HepG2 (cell line): ENCODE results near the gene SDC4. TPM values are rescaled to one million over a fixed set of nuclear protein-coding genes. Genes with fewer than 3 reads are reported as not detected.

Source experiments
- ATAC-seq: fragments of 200-7000 bp; cut with Tn5 transposase; 3 replicates; pipeline ENCODE4 v1.9.1; 2020; ENCODE audit warnings: mild to moderate bottlenecking, moderate library complexity
- BruUV-seq: library from RNA; stranded (reverse); fragments of 400-500 nt; replicated peaks from 2 replicates; lab custom pipeline; 2021; lab: Mats Ljungman, UMichigan
- CTCF ChIA-PET: fragments of 300-600 bp; formaldehyde crosslinking; extraction: SDS; loops from one replicate; lab custom pipeline; 2021; ENCODE audit warnings: low total read pairs, inconsistent platforms, low intra/inter-chr PET ratio; lab: Yijun Ruan, JAX
- POLR2A ChIA-PET: fragments of 350-600 bp; sonication (Branson Sonifier 250); formaldehyde crosslinking; loops from one replicate; lab custom pipeline; 2020; ENCODE audit warnings: antibody characterized with exemption, inconsistent platforms; lab: Yijun Ruan, JAX
- DNase-seq: peaks from one replicate; pipeline ENCODE4 v3.0.0-alpha.2; 2015; ENCODE audit warnings: low spot score
- FAIRE-seq: peaks from 3 replicates; lab custom pipeline; 2011; peaks lifted over from hg19 to GRCh38; lab: Jason Lieb, UNC
- H2AFZ ChIP-seq: one replicate; pipeline ENCODE4 v1.6.1; 2011; ENCODE audit warnings: low read length, inconsistent platforms
- H3K27ac ChIP-seq: fragments of 300-600 bp; 3 replicates; pipeline ENCODE4 v1.8.0; 2011; ENCODE audit warnings: mixed run types, mild to moderate bottlenecking, mixed read lengths, low read length, inconsistent platforms; ENCODE audit not compliant: insufficient read depth; ENCODE audit errors: extremely low read length
- H3K27me3 ChIP-seq, 2 experiments: fragments of 200-600 bp in 1 of 2; 2 replicates in 1 of 2; 3 replicates in 1 of 2; pipeline versions ENCODE4 v1.6.0 to v1.8.0; 2011; ENCODE audit warnings: low read length in 2 of 2, mild to moderate bottlenecking in 2 of 2, moderate library complexity in 2 of 2, inconsistent platforms in 1 of 2; ENCODE audit not compliant: insufficient read depth in 2 of 2, control insufficient read depth in 1 of 2
- H3K36me3 ChIP-seq, 2 experiments: fragments of 200-600 bp in 1 of 2; replicated peaks in 1 of 2; 2 replicates in 1 of 2; 3 replicates in 1 of 2; pipeline versions ENCODE4 v1.5.1 to v1.8.0; 2011; ENCODE audit warnings: low read length in 2 of 2, inconsistent platforms in 1 of 2; ENCODE audit not compliant: insufficient read depth in 2 of 2, control insufficient read depth in 1 of 2
- H3K4me1 ChIP-seq: 2 replicates; pipeline ENCODE4 v1.5.1; 2012; ENCODE audit warnings: low read length, inconsistent platforms; ENCODE audit not compliant: insufficient read depth
- H3K4me2 ChIP-seq: 2 replicates; pipeline ENCODE4 v1.6.0; 2011; ENCODE audit warnings: low read depth, low read length, inconsistent platforms
- H3K4me3 ChIP-seq, 3 experiments: fragments of 200-600 bp in 1 of 3; sonication (generic), shearing (Covaris generic) in 1 of 3; replicated peaks in 1 of 3; 2 replicates each; pipeline ENCODE4 v1.5.1; 2011 to 2016; ENCODE audit warnings: low read length in 3 of 3, inconsistent platforms in 2 of 3, low read depth in 2 of 3, mild to moderate bottlenecking in 2 of 3, control low read depth in 1 of 3, mixed read lengths in 1 of 3; ENCODE audit not compliant: insufficient read depth in 1 of 3
- H3K79me2 ChIP-seq: one replicate; pipeline ENCODE4 v1.6.1; 2011; ENCODE audit warnings: low read length, inconsistent platforms; ENCODE audit not compliant: insufficient read depth
- H3K9ac ChIP-seq: 2 replicates; pipeline ENCODE4 v1.6.0; 2011; ENCODE audit warnings: mild to moderate bottlenecking, low read depth, low read length, inconsistent platforms; ENCODE audit not compliant: insufficient read depth
- H3K9me3 ChIP-seq: 2 replicates; pipeline ENCODE4 v1.5.1; 2012; ENCODE audit warnings: mild to moderate bottlenecking, low read length
- H4K20me1 ChIP-seq: 2 replicates; pipeline ENCODE4 v1.6.0; 2011; ENCODE audit warnings: inconsistent platforms, mild to moderate bottlenecking, low read length, moderate library complexity; ENCODE audit not compliant: insufficient read depth
- HNRNPL ChIP-seq: fragments of 200-400 bp; formaldehyde crosslinking; IDR thresholded peaks from 2 replicates; pipeline ENCODE4 v1.6.1; 2017; ENCODE audit warnings: mild to moderate bottlenecking, low read depth, low read length
- KDM1A ChIP-seq: IDR thresholded peaks from 2 replicates; pipeline ENCODE4 v1.6.1; 2016; ENCODE audit warnings: missing compliant biosample characterization
- MATR3 ChIP-seq: sonication (generic); formaldehyde crosslinking; IDR thresholded peaks from 2 replicates; pipeline ENCODE4 v1.4.0; 2020; ENCODE audit warnings: missing genetic modification reagents
- PHF5A ChIP-seq: IDR thresholded peaks from one replicate; pipeline ENCODE4 v1.6.1; 2018; ENCODE audit warnings: low read depth, missing genetic modification reagents; ENCODE audit not compliant: unreplicated experiment
- SETDB1 ChIP-seq: sonication (generic); formaldehyde crosslinking; IDR thresholded peaks from 2 replicates; pipeline ENCODE4 v1.5.1; 2020; ENCODE audit warnings: missing genetic modification reagents, mild to moderate bottlenecking, borderline replicate concordance
- SRSF1 ChIP-seq: fragments of 200-400 bp; formaldehyde crosslinking; optimal IDR thresholded peaks from 2 replicates; pipeline ENCODE3; 2017; ENCODE audit warnings: mild to moderate bottlenecking, low read depth, low read length, moderate library complexity
- ZMYM3 ChIP-seq: sonication (generic); formaldehyde crosslinking; IDR thresholded peaks from 2 replicates; pipeline ENCODE4 v1.5.1; 2020; ENCODE audit warnings: mild to moderate bottlenecking, missing genetic modification reagents
- ZNF30 ChIP-seq: sonication (generic); formaldehyde crosslinking; IDR thresholded peaks from 2 replicates; pipeline ENCODE4 v1.5.0; 2020; ENCODE audit warnings: mild to moderate bottlenecking, missing genetic modification reagents
- ZNF891 ChIP-seq: sonication (generic); formaldehyde crosslinking; IDR thresholded peaks from 2 replicates; pipeline ENCODE4 v1.5.0; 2020; ENCODE audit warnings: mild to moderate bottlenecking, missing genetic modification reagents
- ZZZ3 ChIP-seq: sonication (generic); formaldehyde crosslinking; IDR thresholded peaks from 2 replicates; pipeline ENCODE4 v1.4.0; 2020; ENCODE audit warnings: missing genetic modification reagents, mild to moderate bottlenecking, borderline replicate concordance
- WGBS: methylation state at CpG from one replicate; pipeline ENCODE4 v1.1.6; 2017; ENCODE audit warnings: low lambda C conversion rate; 5-methylcytosine and 5-hydroxymethylcytosine counted together
- in situ Hi-C: cut with HindIII; loops from 2 replicates; pipeline ENCODE4 v1.10.0; 2017; ENCODE audit warnings: low pct_unique_long_range_greater_than_20kb; ENCODE audit not compliant: extremely low pct_ligation_motif_present
- intact Hi-C: fragments of 100-400 bp; cut with micrococcal nuclease; formaldehyde crosslinking; loops from one replicate; pipeline ENCODE4 v1.10.0; 2022; ENCODE audit not compliant: unreplicated experiment
- polyA plus RNA-seq, 8 experiments: library from polyadenylated mRNA; depleted of rRNA in 3 of 8; stranded (reverse) in 7 of 8; unstranded in 1 of 8; fragments of >200 nt; fragmentation: Illumina TruSeq in 4 of 8; extraction: Trizol in 4 of 8; gene quantifications; 2 replicates each; pipeline versions ENCODE4 v1.2.1 to v1.2.3, GENCODE V29; 2011 to 2016; ENCODE audit warnings: low read depth in 4 of 8, missing spikeins in 1 of 8, mixed read lengths in 1 of 8; ENCODE audit not compliant: insufficient read depth in 1 of 8
- total RNA-seq, 5 experiments: library from RNA; depleted of rRNA; stranded (reverse); fragments of >200 nt; fragmentation: Illumina TruSeq; extraction: Trizol; gene quantifications; 2 replicates each; pipeline ENCODE4 v1.2.3, GENCODE V29; 2016; ENCODE audit warnings: low read depth in 1 of 5
- TF ChIP-seq, protein P1 (sequence below): sonication (generic); formaldehyde crosslinking; IDR thresholded peaks from 2 replicates; pipeline ENCODE4 v1.4.0; 2020; ENCODE audit warnings: low read depth, missing genetic modification reagents
- TF ChIP-seq, protein P2 (sequence below): sonication (generic); formaldehyde crosslinking; IDR thresholded peaks from 2 replicates; pipeline ENCODE4 v1.4.0; 2020; ENCODE audit warnings: low read depth, mild to moderate bottlenecking, missing genetic modification reagents

The SDC4 gene
- total and polyA plus RNA-seq, 2 of the 13 experiments (the other 11 are each of a cell fraction or from before 2014, with no cell fraction given): 49.0 to 65.1 TPM

DNA sequence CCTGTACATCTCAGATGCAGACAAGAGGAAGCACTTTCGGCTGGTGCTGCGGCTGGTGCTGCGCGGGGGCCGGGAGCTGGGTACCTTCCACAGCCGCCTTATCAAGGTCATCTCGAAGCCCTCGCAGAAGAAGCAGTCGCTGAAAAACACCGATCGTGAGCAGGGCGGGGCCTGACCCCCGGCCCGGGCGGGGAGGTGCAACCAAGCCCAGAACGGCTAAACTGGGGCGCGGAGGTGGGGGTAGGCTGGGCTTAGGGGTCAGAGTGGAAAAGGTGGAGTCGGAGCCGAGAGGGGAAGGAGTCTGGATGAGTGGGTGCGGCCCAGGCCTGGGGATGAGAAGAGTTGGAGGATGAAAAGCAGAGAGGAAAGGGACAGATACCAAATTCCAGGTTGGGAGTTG, 36.0 kb downstream of the SDC4 start:
- intact Hi-C loops (no loop called here), in situ Hi-C loops (no loop called here)
- Histone ChIP-seq H3K79me2 (no peaks in the 10 kb centered on the region), H3K9ac (no peak overlapping the region), H3K4me3 (no peak overlapping the region), H3K27ac (no peak overlapping the region), H3K36me3 (no peaks in the 10 kb centered on the region), H3K9me3 (no peaks in the 10 kb centered on the region), H4K20me1 (no peaks in the 10 kb centered on the region), H3K27me3 (peaks cover 5 to 62% of the 10 kb centered on the region in 2 experiments; a peak in 4 of 5 replicates), H3K4me1 (peaks cover 7% of the 10 kb centered on the region), H3K4me2 (no peak overlapping the region), H2AFZ (no peak overlapping the region)
- TF ChIP-seq ZNF30 (no peak), SETDB1 (CRISPR knock-in tag) (no peak), ZZZ3 (no peak), SRSF1 (peak; percentile 16)
- 51% methylated on average over 21 of the region's 21 CpGs for WGBS
- ATAC-seq (no peak), DNase-seq (no peak), FAIRE-seq (no peak)
- BruUV-seq: no TSS peak
- ChIA-PET CTCF (interaction anchor here (1.1 kb wide), 1 partner anchor 19 kb away, joined by 3 read pairs; no protein-coding TSS in a partner anchor), POLR2A (interaction anchor here (0.5 to 0.6 kb wide), 2 partner anchors 215 to 1377 kb away, joined by 3 read pairs; partner anchors contain the start of gene TP53RK)

DNA sequence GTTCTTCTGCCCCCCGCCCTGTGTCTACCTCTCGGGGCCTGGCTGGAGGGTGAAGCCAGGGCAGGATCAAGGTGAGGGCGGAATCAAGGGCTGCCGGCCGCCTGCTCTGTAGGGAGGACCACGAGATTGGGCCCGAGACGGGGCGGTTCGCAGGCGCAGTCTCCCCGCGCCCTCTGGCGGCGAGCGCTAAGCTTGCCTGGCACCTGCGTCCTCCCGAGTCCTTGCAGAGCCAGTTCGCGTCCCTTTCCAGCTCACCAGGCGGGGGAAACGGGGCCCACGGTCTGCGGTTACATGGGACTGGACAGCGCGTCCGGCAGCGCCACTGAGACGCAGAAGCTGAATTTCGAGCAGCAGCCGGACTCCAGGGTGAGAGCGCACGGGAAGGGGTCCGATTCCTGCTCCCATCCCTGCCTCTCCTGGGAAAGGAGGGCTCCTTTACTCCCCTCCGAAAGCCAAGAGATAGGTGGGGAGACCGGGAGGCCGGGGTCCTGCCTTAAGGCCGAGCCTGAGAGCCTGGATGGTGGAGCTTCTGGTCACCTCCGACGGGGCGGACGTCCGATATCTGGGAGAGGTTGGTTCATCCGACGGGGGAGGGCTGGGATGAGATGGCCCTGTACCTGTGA, 36.5 kb downstream of the SDC4 start:
- Histone ChIP-seq H3K9me3 (no peaks in the 10 kb centered on the region), H3K27ac (no peak overlapping the region), H3K79me2 (no peaks in the 10 kb centered on the region), H4K20me1 (no peaks in the 10 kb centered on the region), H3K9ac (no peak overlapping the region), H3K4me1 (peaks cover 7% of the 10 kb centered on the region), H3K4me2 (no peak overlapping the region), H2AFZ (no peak overlapping the region), H3K27me3 (peaks cover 5 to 58% of the 10 kb centered on the region in 2 experiments; a peak in 4 of 5 replicates), H3K36me3 (no peaks in the 10 kb centered on the region), H3K4me3 (no peak overlapping the region)
- peak; percentile 74 for ATAC-seq
- in situ Hi-C loops: no loop called here
- 42% methylated on average over 43 of the region's 45 CpGs for WGBS
- intact Hi-C loops: no loop called here
- BruUV-seq: no TSS peak
- DNase-seq: peak; percentile 33
- FAIRE-seq: no peak
- CTCF ChIA-PET: interaction anchor here (1.1 kb wide), 1 partner anchor 18 kb away, joined by 3 read pairs; no protein-coding TSS in a partner anchor
- POLR2A ChIA-PET: interaction anchor here (0.5 kb wide), 1 partner anchor 216 kb away, joined by 3 read pairs; no protein-coding TSS in a partner anchor
- TF ChIP-seq PHF5A (CRISPR knock-in tag) (no peak), KDM1A (CRISPR knock-in tag) (0 out of 2 replicates have a peak, but pooled peaks have one; percentile 17), MATR3 (CRISPR knock-in tag) (0 out of 2 replicates have a peak, but pooled peaks have one; percentile 87), ZMYM3 (peak; percentile 76), ZNF891 (CRISPR knock-in tag) (no peak), HNRNPL (0 out of 2 replicates have a peak, but pooled peaks have one; percentile 24)
- TF ChIP-seq, protein P1, sequence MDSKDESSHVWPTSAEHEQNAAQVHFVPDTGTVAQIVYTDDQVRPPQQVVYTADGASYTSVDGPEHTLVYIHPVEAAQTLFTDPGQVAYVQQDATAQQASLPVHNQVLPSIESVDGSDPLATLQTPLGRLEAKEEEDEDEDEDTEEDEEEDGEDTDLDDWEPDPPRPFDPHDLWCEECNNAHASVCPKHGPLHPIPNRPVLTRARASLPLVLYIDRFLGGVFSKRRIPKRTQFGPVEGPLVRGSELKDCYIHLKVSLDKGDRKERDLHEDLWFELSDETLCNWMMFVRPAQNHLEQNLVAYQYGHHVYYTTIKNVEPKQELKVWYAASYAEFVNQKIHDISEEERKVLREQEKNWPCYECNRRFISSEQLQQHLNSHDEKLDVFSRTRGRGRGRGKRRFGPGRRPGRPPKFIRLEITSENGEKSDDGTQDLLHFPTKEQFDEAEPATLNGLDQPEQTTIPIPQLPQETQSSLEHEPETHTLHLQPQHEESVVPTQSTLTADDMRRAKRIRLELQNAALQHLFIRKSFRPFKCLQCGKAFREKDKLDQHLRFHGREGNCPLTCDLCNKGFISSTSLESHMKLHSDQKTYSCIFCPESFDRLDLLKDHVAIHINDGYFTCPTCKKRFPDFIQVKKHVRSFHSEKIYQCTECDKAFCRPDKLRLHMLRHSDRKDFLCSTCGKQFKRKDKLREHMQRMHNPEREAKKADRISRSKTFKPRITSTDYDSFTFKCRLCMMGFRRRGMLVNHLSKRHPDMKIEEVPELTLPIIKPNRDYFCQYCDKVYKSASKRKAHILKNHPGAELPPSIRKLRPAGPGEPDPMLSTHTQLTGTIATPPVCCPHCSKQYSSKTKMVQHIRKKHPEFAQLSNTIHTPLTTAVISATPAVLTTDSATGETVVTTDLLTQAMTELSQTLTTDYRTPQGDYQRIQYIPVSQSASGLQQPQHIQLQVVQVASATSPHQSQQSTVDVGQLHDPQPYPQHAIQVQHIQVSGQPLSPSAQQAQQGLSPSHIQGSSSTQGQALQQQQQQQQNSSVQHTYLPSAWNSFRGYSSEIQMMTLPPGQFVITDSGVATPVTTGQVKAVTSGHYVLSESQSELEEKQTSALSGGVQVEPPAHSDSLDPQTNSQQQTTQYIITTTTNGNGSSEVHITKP (CRISPR knock-in tag): no peak
- TF ChIP-seq, protein P2, sequence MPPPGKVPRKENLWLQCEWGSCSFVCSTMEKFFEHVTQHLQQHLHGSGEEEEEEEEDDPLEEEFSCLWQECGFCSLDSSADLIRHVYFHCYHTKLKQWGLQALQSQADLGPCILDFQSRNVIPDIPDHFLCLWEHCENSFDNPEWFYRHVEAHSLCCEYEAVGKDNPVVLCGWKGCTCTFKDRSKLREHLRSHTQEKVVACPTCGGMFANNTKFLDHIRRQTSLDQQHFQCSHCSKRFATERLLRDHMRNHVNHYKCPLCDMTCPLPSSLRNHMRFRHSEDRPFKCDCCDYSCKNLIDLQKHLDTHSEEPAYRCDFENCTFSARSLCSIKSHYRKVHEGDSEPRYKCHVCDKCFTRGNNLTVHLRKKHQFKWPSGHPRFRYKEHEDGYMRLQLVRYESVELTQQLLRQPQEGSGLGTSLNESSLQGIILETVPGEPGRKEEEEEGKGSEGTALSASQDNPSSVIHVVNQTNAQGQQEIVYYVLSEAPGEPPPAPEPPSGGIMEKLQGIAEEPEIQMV (CRISPR knock-in tag): 0 out of 2 replicates have a peak, but pooled peaks have one; percentile 53
